ENCODE data around the gene MAP2K5.

DNA sequence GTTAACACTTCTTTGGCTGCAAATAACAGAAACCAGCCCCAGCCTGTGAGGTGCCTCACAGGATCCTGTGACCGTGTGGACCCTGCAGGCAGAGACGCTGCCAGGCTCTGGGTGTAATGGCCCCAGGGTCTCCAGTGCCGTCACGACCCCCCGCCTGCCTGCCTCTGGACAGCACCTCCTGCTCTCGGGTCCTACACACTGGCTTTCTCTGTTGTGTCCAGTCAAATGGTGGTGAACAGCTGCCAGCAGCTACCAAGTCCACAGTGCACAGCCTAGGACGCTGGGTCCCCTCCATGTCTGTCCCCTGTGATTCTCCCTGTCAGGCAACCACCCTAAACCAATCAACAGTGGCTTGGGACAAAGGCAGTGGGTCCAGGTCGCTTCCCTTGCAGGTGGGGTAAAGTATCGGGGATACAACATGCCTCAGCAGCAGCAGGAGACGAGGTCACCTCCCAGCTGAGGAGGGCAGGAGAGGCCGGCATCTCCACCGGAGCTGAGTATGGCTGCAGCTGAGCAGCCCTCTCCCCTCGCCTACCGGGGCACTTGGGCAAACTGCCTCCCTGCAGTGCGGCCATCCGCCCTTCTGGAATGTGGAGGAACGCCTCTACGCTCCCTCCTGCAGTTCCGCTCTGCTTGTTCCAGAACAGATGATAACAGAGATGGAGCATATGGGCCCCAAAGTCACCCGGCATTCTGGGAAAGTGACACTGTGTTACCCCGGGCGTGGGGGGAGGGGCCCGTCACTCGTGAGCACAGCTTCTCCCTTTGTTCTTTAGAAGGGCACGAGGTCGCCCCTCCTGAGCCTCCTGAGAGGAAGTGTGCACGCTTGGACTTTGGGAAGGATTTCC, 261.7 kb downstream of the MAP2K5 start:
- no peak for TF ChIP-seq MAX (IDR thresholded peaks at IDR 0.05)
- TF ChIP-seq, protein P1, sequence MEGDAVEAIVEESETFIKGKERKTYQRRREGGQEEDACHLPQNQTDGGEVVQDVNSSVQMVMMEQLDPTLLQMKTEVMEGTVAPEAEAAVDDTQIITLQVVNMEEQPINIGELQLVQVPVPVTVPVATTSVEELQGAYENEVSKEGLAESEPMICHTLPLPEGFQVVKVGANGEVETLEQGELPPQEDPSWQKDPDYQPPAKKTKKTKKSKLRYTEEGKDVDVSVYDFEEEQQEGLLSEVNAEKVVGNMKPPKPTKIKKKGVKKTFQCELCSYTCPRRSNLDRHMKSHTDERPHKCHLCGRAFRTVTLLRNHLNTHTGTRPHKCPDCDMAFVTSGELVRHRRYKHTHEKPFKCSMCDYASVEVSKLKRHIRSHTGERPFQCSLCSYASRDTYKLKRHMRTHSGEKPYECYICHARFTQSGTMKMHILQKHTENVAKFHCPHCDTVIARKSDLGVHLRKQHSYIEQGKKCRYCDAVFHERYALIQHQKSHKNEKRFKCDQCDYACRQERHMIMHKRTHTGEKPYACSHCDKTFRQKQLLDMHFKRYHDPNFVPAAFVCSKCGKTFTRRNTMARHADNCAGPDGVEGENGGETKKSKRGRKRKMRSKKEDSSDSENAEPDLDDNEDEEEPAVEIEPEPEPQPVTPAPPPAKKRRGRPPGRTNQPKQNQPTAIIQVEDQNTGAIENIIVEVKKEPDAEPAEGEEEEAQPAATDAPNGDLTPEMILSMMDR (IDR thresholded peaks at IDR 0.05): no peak
- TF ChIP-seq POLR2A (IDR thresholded peaks at IDR 0.05; ENCODE audit: low read length): no peak
- no peak for TF ChIP-seq JUNB (IDR thresholded peaks at IDR 0.05)
- no peak for TF ChIP-seq RAD21 (conservative IDR thresholded peaks at IDR 0.05 in 1 of 2, IDR thresholded peaks at IDR 0.05 in 1 of 2)
- no peak for TF ChIP-seq ESRRA (IDR thresholded peaks at IDR 0.05; ENCODE audit: borderline replicate concordance, low read length)
- no peak for TF ChIP-seq REST (IDR thresholded peaks at IDR 0.05)
- no peak for TF ChIP-seq FOSL2 (IDR thresholded peaks at IDR 0.05)
- no peak for TF ChIP-seq FOSL2 (CRISPR knock-in tag; IDR thresholded peaks at IDR 0.05)
- no peak for TF ChIP-seq SREBF2 (IDR thresholded peaks at IDR 0.05)
